Astrocyte (in vitro differentiated cells and primary cell): Measurements from ENCODE around the gene NUP205.
"Not testable (repeated sequence)": the region's sequence is repeated elsewhere in the genome, so short reads cannot be mapped to it uniquely, and the experiment has no call there.

Source experiments
- EZH2 ChIP-seq: IDR thresholded peaks from 2 replicates; pipeline ENCODE4 v1.6.1; 2012; ENCODE audit warnings: mild to moderate bottlenecking, low read length, inconsistent platforms; ENCODE audit not compliant: insufficient read depth
- TF ChIP-seq, protein P1 (sequence below): IDR thresholded peaks from 2 replicates; pipeline ENCODE4 v1.5.1; 2011; ENCODE audit warnings: low read depth, mild to moderate bottlenecking, inconsistent platforms, low read length, moderate library complexity; ENCODE audit not compliant: insufficient read depth

DNA sequence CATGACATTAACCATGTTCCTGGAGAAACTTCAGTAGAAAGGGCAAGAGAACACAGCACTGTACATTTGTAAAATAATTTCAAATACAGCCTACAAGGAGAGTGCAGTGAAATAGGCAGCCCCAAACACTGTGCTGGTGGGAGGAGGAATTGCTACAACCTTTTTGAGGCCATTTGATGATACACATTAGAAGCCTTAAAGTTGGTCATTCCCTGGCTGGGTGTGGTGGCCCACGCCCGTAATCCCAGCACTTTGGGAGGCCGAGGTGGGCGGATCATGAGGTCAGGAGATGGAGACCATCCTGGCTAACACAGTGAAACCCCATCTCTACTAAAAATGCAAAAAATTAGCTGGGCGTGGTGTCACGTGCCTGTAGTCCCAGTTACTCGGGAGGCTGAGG, 134.9 kb downstream of the NUP205 start:
- TF ChIP-seq, protein P1, sequence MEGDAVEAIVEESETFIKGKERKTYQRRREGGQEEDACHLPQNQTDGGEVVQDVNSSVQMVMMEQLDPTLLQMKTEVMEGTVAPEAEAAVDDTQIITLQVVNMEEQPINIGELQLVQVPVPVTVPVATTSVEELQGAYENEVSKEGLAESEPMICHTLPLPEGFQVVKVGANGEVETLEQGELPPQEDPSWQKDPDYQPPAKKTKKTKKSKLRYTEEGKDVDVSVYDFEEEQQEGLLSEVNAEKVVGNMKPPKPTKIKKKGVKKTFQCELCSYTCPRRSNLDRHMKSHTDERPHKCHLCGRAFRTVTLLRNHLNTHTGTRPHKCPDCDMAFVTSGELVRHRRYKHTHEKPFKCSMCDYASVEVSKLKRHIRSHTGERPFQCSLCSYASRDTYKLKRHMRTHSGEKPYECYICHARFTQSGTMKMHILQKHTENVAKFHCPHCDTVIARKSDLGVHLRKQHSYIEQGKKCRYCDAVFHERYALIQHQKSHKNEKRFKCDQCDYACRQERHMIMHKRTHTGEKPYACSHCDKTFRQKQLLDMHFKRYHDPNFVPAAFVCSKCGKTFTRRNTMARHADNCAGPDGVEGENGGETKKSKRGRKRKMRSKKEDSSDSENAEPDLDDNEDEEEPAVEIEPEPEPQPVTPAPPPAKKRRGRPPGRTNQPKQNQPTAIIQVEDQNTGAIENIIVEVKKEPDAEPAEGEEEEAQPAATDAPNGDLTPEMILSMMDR: not testable (repeated sequence)
- not testable (repeated sequence) for TF ChIP-seq EZH2
